H9 (cell line): Measurements from ENCODE around the gene CRYBA2. TPM values are rescaled to one million over a fixed set of nuclear protein-coding genes. Genes with fewer than 3 reads are reported as not detected.

ENCODE experiments used
- DNase-seq: peaks from one replicate; pipeline ENCODE4 v3.0.0-alpha.2; 2017
- H2AFZ ChIP-seq: one replicate; pipeline ENCODE4 v1.6.1; 2013; ENCODE audit warnings: mild to moderate bottlenecking, low read length, control low read depth, moderate library complexity
- H2AK5ac ChIP-seq: 2 replicates; pipeline ENCODE4 v1.6.1; 2013; ENCODE audit warnings: low read length, control low read depth, mixed read lengths; ENCODE audit not compliant: insufficient read length
- H2BK120ac ChIP-seq: one replicate; pipeline ENCODE4 v1.6.1; 2013; ENCODE audit warnings: low read depth, mild to moderate bottlenecking, low read length, control low read depth, inconsistent platforms; ENCODE audit not compliant: poor library complexity, severe bottlenecking
- H2BK12ac ChIP-seq: 2 replicates; pipeline ENCODE4 v1.6.1; 2013; ENCODE audit warnings: low read length, control low read depth, mixed read lengths, low read depth; ENCODE audit not compliant: insufficient read length
- H2BK15ac ChIP-seq: 2 replicates; pipeline ENCODE4 v1.6.1; 2013; ENCODE audit warnings: low read depth, low read length, control low read depth
- H2BK20ac ChIP-seq: one replicate; pipeline ENCODE4 v1.6.1; 2013; ENCODE audit warnings: low read depth, mild to moderate bottlenecking, low read length, control low read depth, inconsistent platforms; ENCODE audit not compliant: poor library complexity, severe bottlenecking
- H2BK5ac ChIP-seq: 2 replicates; pipeline ENCODE4 v1.6.1; 2013; ENCODE audit warnings: low read length, control low read depth, mixed read lengths; ENCODE audit not compliant: insufficient read length
- H3K14ac ChIP-seq: 2 replicates; pipeline ENCODE4 v1.6.1; 2013; ENCODE audit warnings: low read length, control low read depth; ENCODE audit not compliant: insufficient read depth
- H3K18ac ChIP-seq: 2 replicates; pipeline ENCODE4 v1.6.1; 2013; ENCODE audit warnings: low read depth, mild to moderate bottlenecking, mixed read lengths, low read length, control low read depth; ENCODE audit not compliant: insufficient read length
- H3K23ac ChIP-seq: 2 replicates; pipeline ENCODE4 v1.6.1; 2013; ENCODE audit warnings: low read length, control low read depth, mixed read lengths, low read depth; ENCODE audit not compliant: insufficient read length
- H3K23me2 ChIP-seq: 2 replicates; pipeline ENCODE4 v1.6.1; 2013; ENCODE audit warnings: low read depth, mild to moderate bottlenecking, mixed read lengths, low read length, control low read depth; ENCODE audit not compliant: insufficient read length, poor library complexity, severe bottlenecking
- H3K27ac ChIP-seq: 2 replicates; pipeline ENCODE4 v1.5.1; 2013; ENCODE audit warnings: low read length, control low read depth, mixed read lengths, low read depth; ENCODE audit not compliant: insufficient read length
- H3K27me3 ChIP-seq: 2 replicates; pipeline ENCODE4 v1.6.1; 2013; ENCODE audit warnings: low read length, control low read depth, inconsistent platforms; ENCODE audit not compliant: insufficient read depth
- H3K4ac ChIP-seq: 2 replicates; pipeline ENCODE4 v1.6.1; 2013; ENCODE audit warnings: low read depth, mild to moderate bottlenecking, control low read depth, inconsistent platforms, low read length, moderate library complexity
- H3K4me1 ChIP-seq: 2 replicates; pipeline ENCODE4 v1.6.1; 2013; ENCODE audit warnings: low read length, control low read depth, inconsistent platforms; ENCODE audit not compliant: insufficient read depth
- H3K4me2 ChIP-seq: 2 replicates; pipeline ENCODE4 v1.6.1; 2013; ENCODE audit warnings: low read length, control low read depth, mixed read lengths; ENCODE audit not compliant: insufficient read length, insufficient read depth
- H3K56ac ChIP-seq: 2 replicates; pipeline ENCODE4 v1.6.1; 2013; ENCODE audit warnings: low read depth, mild to moderate bottlenecking, mixed read lengths, low read length, control low read depth; ENCODE audit not compliant: insufficient read length
- H3K79me1 ChIP-seq: 2 replicates; pipeline ENCODE4 v1.6.1; 2013; ENCODE audit warnings: low read depth, mild to moderate bottlenecking, moderate library complexity, low read length, control low read depth, inconsistent platforms; ENCODE audit not compliant: insufficient read depth, poor library complexity, severe bottlenecking
- H3K79me2 ChIP-seq: 2 replicates; pipeline ENCODE4 v1.6.1; 2013; ENCODE audit warnings: low read length, control low read depth, inconsistent platforms; ENCODE audit not compliant: insufficient read depth
- H3K9ac ChIP-seq: 2 replicates; pipeline ENCODE4 v1.6.1; 2013; ENCODE audit warnings: low read length, control low read depth, mixed read lengths; ENCODE audit not compliant: insufficient read length; ENCODE audit errors: extremely low read depth
- H3K9me3 ChIP-seq: one replicate; pipeline ENCODE4 v1.6.1; 2013; ENCODE audit warnings: low read depth, low read length, inconsistent platforms; ENCODE audit not compliant: control insufficient read depth
- H3T11ph ChIP-seq: one replicate; pipeline ENCODE4 v1.6.1; 2013; ENCODE audit warnings: mild to moderate bottlenecking, low read length, control low read depth, inconsistent platforms
- H4K20me1 ChIP-seq: one replicate; pipeline ENCODE4 v1.6.1; 2013; ENCODE audit not compliant: control insufficient read depth, insufficient read length, insufficient read depth
- H4K5ac ChIP-seq: 2 replicates; pipeline ENCODE4 v1.6.1; 2013; ENCODE audit warnings: low read depth, mild to moderate bottlenecking, mixed read lengths, low read length, control low read depth; ENCODE audit not compliant: insufficient read length
- H4K8ac ChIP-seq: replicated peaks from 2 replicates; pipeline ENCODE4 v1.6.1; 2013; ENCODE audit warnings: low read length, control low read depth, mixed read lengths, low read depth; ENCODE audit not compliant: insufficient read length
- H4K91ac ChIP-seq: 2 replicates; pipeline ENCODE4 v1.6.1; 2013; ENCODE audit warnings: low read depth, mild to moderate bottlenecking, moderate library complexity, mixed read lengths, low read length, control low read depth; ENCODE audit not compliant: insufficient read length
- H3K27ac Mint-ChIP-seq, 3 experiments: 2 replicates in 2 of 3; 3 replicates in 1 of 3; pipeline ENCODE4 v1.8.0; 2020 to 2021; ENCODE audit warnings: mixed read lengths in 3 of 3, mild to moderate bottlenecking in 1 of 3, moderate library complexity in 1 of 3
- H3K27me3 Mint-ChIP-seq: 2 replicates; pipeline ENCODE4 v1.8.0; 2021; ENCODE audit warnings: low read depth, mild to moderate bottlenecking, moderate library complexity, mixed read lengths
- H3K36me3 Mint-ChIP-seq, 3 experiments: 2 replicates in 2 of 3; 3 replicates in 1 of 3; pipeline ENCODE4 v1.8.0; 2020 to 2021; ENCODE audit warnings: low read depth in 3 of 3, mixed read lengths in 3 of 3; ENCODE audit not compliant: insufficient read depth in 1 of 3
- H3K4me1 Mint-ChIP-seq, 2 experiments: 2 replicates each; pipeline ENCODE4 v1.8.0; 2020; ENCODE audit warnings: mixed read lengths in 2 of 2
- H3K4me3 Mint-ChIP-seq, 2 experiments: 2 replicates in 1 of 2; 3 replicates in 1 of 2; pipeline ENCODE4 v1.8.0; 2020 to 2021; ENCODE audit warnings: mild to moderate bottlenecking in 2 of 2, mixed read lengths in 2 of 2, moderate library complexity in 1 of 2
- H3K9me3 Mint-ChIP-seq, 2 experiments: 2 replicates in 1 of 2; 3 replicates in 1 of 2; pipeline ENCODE4 v1.8.0; 2020; ENCODE audit warnings: mild to moderate bottlenecking in 2 of 2, mixed read lengths in 2 of 2, moderate library complexity in 1 of 2
- WGBS: extraction: QIAGEN DNeasy Blood & Tissue Kit; methylation state at CpG from one replicate; pipeline ENCODE4 v1.1.7; 2013; ENCODE audit warnings: missing lambda C conversion rate, low lambda C conversion rate, mixed read lengths; ENCODE audit not compliant: insufficient read length; ENCODE audit errors: extremely low coverage; 5-methylcytosine and 5-hydroxymethylcytosine counted together
- total RNA-seq: library from RNA; stranded (reverse); gene quantifications from 2 replicates; pipeline ENCODE4 v1.2.1, GENCODE V29; 2021
- TF ChIP-seq, protein P1 (sequence below): fragments of 200-600 bp; sonication (generic); conservative IDR thresholded peaks from 3 replicates; pipeline ENCODE4 v1.8.0; 2021; ENCODE audit warnings: antibody characterized with exemption, mild to moderate bottlenecking

The CRYBA2 gene
- total RNA-seq, 1 experiment from 2014 or later, result not detected

DNA sequence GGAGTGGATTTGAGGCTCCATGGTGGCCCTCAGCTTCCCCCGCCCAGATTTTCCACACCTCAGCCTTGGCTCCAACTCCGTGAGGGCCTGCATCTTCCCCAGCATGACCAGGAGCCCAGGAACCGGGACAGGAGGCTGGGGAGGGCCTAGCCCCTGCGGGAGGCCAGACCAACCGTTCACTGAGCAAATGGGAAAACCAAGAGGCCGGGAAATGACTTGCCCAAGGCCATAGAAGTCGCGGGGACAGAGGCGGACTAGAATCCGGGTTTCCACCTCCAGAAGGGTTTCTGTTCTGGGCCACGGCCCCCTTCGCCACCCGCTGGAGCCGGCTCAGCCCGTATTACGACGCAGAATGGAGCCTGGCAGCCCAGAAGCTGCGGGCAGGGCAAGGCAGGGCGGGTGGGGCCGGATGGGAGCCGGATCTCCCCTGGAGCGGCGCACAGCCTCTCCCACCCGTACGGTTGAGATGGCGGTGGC is 7.9 kb upstream of the CRYBA2 start:
- H3K9ac ChIP-seq, result no peak overlapping the region
- H3K4me3 Mint-ChIP-seq, result peak overlapping the region in 1 of 2 experiments; percentile 50; a peak in 1 of 5 replicates
- H3K9me3 Mint-ChIP-seq, result peaks cover 0 to 3% of the 10 kb centered on the region in 2 experiments; a peak in 1 of 5 replicates
- H2BK12ac ChIP-seq, result no peak overlapping the region
- peaks cover 77% of the 10 kb centered on the region for H3K27me3 ChIP-seq
- H3K4ac ChIP-seq, result no peak overlapping the region
- no peak overlapping the region for H2AK5ac ChIP-seq
- no peak overlapping the region; the same call in 1 of the 2 replicates for H3K14ac ChIP-seq
- H2BK20ac ChIP-seq, result no peak overlapping the region
- H2AFZ ChIP-seq, result no peak overlapping the region
- TF ChIP-seq, protein P1, sequence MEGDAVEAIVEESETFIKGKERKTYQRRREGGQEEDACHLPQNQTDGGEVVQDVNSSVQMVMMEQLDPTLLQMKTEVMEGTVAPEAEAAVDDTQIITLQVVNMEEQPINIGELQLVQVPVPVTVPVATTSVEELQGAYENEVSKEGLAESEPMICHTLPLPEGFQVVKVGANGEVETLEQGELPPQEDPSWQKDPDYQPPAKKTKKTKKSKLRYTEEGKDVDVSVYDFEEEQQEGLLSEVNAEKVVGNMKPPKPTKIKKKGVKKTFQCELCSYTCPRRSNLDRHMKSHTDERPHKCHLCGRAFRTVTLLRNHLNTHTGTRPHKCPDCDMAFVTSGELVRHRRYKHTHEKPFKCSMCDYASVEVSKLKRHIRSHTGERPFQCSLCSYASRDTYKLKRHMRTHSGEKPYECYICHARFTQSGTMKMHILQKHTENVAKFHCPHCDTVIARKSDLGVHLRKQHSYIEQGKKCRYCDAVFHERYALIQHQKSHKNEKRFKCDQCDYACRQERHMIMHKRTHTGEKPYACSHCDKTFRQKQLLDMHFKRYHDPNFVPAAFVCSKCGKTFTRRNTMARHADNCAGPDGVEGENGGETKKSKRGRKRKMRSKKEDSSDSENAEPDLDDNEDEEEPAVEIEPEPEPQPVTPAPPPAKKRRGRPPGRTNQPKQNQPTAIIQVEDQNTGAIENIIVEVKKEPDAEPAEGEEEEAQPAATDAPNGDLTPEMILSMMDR, result no peak
- H3K23me2 ChIP-seq, result peaks cover 10% of the 10 kb centered on the region
- no peak overlapping the region for H3K23ac ChIP-seq
- no peak for DNase-seq
- H4K91ac ChIP-seq, result no peak overlapping the region
- no peak overlapping the region for H3K18ac ChIP-seq
- H3T11ph ChIP-seq, result no peak overlapping the region
- H4K8ac ChIP-seq, result no peak overlapping the region
- H3K9me3 ChIP-seq, result no peaks in the 10 kb centered on the region
- no peaks in the 10 kb centered on the region for H3K79me2 ChIP-seq
- H3K36me3 Mint-ChIP-seq, result no peaks in the 10 kb centered on the region; a peak in 1 of 7 replicates
- no peak overlapping the region for H3K56ac ChIP-seq
- peaks cover 9% of the 10 kb centered on the region; the same call in 1 of the 2 replicates for H3K4me1 ChIP-seq
- no CpG with 5 or more reads among the region's 26 CpGs for WGBS
- H3K79me1 ChIP-seq, result no peaks in the 10 kb centered on the region
- no peak overlapping the region for H4K5ac ChIP-seq
- H3K4me2 ChIP-seq, result peak overlapping the region; percentile 36
- H2BK120ac ChIP-seq, result no peak overlapping the region
- no peak overlapping the region for H3K27ac Mint-ChIP-seq
- no peaks in the 10 kb centered on the region for H4K20me1 ChIP-seq
- H3K27ac ChIP-seq, result no peak overlapping the region
- peaks cover 99% of the 10 kb centered on the region for H3K27me3 Mint-ChIP-seq
- no peak overlapping the region for H2BK5ac ChIP-seq
- H3K4me1 Mint-ChIP-seq, result peaks cover 31 to 41% of the 10 kb centered on the region in 2 experiments
- no peak overlapping the region for H2BK15ac ChIP-seq
